DLD1 (cell line): ENCODE data around the gene MAGEC2.

ENCODE experiments used
- in situ Hi-C: cut with HindIII; loops from 2 replicates; pipeline ENCODE4 v1.10.0; 2017; ENCODE audit warnings: low sequenced_read_pairs

Gene MAGEC2, protein sequence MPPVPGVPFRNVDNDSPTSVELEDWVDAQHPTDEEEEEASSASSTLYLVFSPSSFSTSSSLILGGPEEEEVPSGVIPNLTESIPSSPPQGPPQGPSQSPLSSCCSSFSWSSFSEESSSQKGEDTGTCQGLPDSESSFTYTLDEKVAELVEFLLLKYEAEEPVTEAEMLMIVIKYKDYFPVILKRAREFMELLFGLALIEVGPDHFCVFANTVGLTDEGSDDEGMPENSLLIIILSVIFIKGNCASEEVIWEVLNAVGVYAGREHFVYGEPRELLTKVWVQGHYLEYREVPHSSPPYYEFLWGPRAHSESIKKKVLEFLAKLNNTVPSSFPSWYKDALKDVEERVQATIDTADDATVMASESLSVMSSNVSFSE

GRCh38 chrX:142204522-142205433 lies at the start of gene MAGEC2:
Gene MAGEC2, minus strand, starts transcription at chrX:142205290. Its CDS starts 1,303 bp downstream, at chrX:142203987.
- in situ Hi-C loops = no loop called here

GRCh38 chrX:142251680-142252079 lies 46.6 kb upstream of the MAGEC2 start:
- in situ Hi-C loops = no loop called here

- in situ Hi-C loops = no loop called here
These were observed 46.1 kb upstream of the MAGEC2 start for GRCh38 chrX:142251202-142251601.

DNA sequence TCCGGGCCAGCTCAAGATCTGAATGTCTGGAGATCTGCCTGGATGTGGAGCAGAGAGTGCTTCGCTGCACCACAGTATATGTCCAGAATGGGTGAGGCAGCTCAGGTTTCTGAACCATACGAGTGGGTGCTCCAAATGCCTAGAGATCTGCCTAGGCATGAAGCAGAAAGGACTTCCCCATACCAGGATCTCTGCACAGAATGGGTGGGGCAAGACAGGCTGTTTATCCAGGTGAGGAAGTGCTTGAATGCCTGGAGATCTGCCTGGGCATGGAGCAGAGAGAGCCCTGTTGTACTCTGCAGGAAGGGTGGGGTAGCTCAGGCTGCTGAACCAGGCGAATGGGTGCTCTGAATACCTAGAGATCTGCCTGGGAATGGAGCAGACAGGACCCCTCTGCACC lies 45.4 kb upstream of the MAGEC2 start:
- in situ Hi-C loops = no loop called here

DNA sequence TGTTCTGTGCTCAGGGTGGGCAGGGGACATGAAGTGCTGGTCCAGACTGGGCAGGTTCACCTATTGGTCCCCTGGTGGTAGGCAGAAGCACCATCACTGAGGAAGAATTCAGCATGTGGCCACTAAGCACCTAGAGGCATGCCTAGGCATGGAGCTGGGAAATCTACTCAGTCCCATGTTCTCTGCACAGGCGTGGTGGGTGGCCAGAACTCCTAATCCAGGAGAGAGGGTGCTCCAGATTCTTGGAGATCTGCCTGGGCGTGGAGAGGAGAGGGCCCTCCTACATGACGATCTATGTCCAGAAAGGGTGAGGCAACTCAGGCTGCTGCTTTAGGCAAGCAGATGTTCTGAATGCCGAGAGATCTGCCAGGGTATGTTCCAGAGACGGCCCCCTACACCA lies 44.6 kb upstream of the MAGEC2 start:
- in situ Hi-C loops = no loop called here

- in situ Hi-C loops = no loop called here
These were observed 39.5 kb upstream of the MAGEC2 start for GRCh38 chrX:142244568-142244967.

- in situ Hi-C loops = no loop called here
These were observed 33.4 kb upstream of the MAGEC2 start for GRCh38 chrX:142238536-142238935.

- in situ Hi-C loops = no loop called here
These were observed 28.3 kb upstream of the MAGEC2 start for GRCh38 chrX:142233400-142233799.

- in situ Hi-C loops = no loop called here
These were observed 9.0 kb upstream of the MAGEC2 start for GRCh38 chrX:142214081-142214480.

DNA sequence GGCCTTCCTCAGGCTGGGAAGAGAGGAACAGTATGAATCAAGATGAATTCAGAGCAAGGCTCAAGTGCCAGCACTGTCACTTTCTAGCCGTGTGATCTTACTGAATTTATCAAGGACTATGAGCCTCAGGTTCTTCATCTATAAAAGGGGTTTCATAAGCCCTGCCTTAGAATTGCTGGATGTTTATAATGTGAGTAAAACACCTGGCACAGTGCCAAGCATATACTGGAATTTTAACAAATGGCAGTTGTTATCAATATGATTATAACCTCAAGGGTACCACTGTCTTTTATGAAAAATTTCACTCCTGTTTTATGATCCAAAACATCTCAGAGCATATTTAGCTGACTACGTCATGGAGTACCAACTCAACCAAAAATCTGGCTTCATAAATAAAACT lies 4.0 kb downstream of the MAGEC2 start:
- in situ Hi-C loops = no loop called here

DNA sequence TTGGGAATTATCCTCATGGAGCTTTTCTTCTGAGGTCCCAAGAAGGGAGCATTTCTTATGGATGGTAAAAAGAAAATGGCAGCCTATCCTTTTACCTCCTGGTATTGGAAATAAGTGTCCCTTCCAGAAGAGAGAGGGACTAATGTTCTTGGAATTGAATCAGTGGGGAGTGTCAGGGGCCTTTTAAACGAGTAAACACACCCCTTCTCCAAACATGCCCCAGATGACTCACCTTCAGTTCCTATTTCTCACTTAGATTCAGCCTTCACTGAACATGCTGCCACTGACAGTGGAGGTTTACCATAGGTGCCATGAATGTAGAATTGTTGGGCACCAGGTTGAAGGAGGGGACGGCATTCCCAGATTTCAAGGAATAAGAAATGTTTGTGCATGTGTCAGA lies 19.0 kb downstream of the MAGEC2 start:
- in situ Hi-C loops = no loop called here

- in situ Hi-C loops = no loop called here
These were observed 20.1 kb downstream of the MAGEC2 start for GRCh38 chrX:142184756-142185602.

DNA sequence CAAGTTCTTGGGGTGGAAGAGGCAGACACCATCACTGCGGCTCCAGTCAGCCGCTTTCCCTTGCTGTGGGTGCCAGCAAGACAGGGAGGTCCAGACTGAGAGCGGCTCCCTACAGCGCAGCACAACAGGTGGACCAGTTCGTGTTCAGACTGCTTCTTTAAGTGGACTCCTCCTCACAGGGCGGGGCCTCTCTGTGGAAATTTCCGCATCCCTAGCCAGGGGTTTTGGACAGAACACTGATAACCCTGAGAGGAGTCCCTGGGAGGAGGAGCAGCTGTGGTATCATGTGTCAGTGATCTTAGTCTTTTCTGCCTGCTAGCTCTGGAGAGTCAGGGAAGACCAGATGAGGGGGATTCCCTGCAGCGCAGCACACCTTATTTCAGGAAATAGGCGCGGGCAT lies 48.5 kb downstream of the MAGEC2 start:
- in situ Hi-C loops = no loop called here
